ENCODE measurements around the gene COX7A2L.
"Not testable (repeated sequence)": the region's sequence is repeated elsewhere in the genome, so short reads cannot be mapped to it uniquely, and the experiment has no call there.

The COX7A2L gene

DNA sequence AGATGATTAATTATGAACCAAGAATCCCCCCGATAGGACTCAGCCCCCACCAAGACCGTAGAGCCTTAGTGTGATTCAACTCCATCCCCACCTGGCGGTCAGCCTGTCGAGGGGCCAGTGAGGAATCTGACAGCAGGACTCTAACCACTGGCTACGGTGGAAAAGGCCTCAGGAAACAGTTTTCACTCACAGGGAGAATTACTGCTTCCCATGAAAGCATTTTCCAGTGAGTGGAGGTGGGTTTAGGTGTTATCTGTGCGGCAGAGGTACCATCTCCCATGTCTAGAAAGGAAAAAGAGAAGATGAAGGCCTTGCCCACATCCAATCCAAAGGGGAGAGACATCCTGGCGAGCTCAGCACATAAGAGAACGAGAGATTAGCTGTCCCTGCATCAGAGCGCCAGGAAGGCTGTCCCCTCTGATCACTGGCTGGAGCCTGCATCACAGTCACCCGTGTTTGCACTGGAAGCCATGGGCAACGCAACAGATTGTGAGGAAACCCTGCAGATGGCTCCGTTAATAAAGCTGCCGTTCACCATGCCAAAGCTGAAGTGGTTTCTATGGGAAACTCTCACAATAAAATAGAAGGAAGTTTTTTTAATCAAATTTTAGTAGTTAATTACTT lies 22.3 kb downstream of the COX7A2L start:
- TF ChIP-seq CTCF (IDR thresholded peaks at IDR 0.05; ENCODE audit: low read depth, low read length, missing control alignments), result no peak
- H3K4me3 ChIP-seq (ENCODE audit: low read depth, low read length), result no peak overlapping the region
- in situ Hi-C loops (cut with HindIII; ENCODE audit: low sequenced_read_pairs), result no loop called here
- no peak for DNase-seq (ENCODE audit: low read depth)

DNA sequence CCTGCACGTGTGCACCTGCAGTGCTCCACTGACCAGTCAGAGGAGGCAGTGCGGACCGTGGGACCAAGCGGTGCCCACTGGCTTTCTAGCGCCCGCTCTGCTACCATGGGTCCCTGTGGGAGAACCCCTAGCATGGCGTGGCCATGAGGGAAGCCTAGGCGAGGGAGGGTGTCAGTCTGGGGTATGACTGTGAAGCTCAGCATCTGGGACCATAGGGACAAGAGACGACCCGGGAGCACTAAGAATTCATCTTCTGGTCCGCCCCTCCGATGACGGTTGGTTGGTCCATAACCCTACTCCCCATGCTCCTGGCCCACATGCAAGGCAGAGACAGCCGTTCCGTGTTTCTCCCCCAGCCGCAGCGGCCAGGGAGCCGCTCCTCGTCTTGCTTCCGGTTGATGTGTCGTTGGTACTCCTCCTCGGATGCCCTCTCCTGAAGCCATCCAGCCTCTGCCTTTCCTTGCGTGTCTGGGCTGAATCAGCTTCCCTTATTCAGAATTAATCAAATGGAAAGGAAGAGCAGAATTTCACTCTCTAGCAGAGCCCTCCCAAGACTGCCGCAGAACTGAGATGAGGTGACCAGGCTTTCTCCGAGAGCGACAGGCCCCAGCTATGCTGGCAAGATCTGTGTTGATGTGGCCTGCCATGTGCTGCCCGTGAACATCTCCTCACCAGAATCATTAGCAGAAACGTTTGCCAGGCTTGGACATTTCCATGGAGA lies 23.0 kb downstream of the COX7A2L start:
- H3K4me3 ChIP-seq (ENCODE audit: low read depth, low read length), result no peak overlapping the region
- no peak for DNase-seq (ENCODE audit: low read depth)
- in situ Hi-C loops (cut with HindIII; ENCODE audit: low sequenced_read_pairs), result no loop called here
- no peak for TF ChIP-seq CTCF (IDR thresholded peaks at IDR 0.05; ENCODE audit: low read depth, low read length, missing control alignments)

DNA sequence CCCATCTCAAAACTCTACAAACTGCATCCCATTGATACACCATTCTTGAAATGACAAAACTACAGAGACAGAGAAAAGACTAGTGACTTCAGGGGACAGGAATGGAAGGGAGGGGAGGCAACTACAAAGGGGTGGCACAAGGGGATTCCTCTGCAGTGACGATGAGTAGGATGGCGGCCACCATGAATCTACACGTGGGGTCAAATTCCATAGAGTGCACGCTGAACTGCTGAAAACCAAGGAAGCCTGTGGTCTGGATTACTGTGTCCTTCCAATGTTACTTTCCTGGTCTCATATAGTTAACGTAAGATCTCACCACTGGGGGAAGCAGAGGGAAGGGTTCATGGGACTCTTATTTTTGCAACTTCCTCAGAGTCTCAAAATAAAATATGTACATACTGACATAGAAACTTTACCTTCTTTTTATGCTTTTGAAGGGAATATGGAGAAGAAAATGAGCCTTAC lies 23.6 kb downstream of the COX7A2L start:
- DNase-seq (ENCODE audit: low read depth), result no peak
- no peak overlapping the region for H3K4me3 ChIP-seq (ENCODE audit: low read depth, low read length)
- TF ChIP-seq CTCF (IDR thresholded peaks at IDR 0.05; ENCODE audit: low read depth, low read length, missing control alignments), result no peak
- in situ Hi-C loops (cut with HindIII; ENCODE audit: low sequenced_read_pairs), result no loop called here

DNA sequence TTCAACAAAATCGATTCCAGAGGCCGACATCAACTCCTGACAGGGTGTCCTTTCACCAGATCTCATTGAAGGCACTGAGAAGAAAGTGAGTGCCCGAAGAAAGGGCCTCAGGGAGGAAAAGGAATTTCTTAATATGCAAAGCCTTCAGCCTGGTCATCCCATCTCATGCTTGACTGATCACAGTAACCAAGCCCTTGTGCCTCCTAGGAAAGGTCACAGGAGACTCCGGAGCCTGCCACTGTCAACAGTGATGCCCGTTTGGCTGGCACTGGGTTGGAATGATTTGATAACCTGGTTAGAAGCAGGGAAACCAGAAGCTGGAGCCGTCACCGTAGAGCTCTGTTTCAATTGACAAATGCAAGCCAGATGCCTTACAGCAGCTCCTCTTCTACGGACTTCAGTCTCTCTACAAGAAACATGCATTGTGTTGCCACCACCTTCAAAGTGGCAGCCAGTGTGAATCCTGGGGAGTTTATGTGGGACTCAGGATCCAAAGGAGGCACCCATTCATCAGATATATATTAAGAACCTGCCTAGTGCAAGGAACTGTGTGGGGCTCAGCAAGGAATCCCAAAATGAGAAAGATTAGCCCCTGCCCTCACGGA lies 24.6 kb downstream of the COX7A2L start:
- TF ChIP-seq CTCF (IDR thresholded peaks at IDR 0.05; ENCODE audit: low read depth, low read length, missing control alignments), result no peak
- in situ Hi-C loops (cut with HindIII; ENCODE audit: low sequenced_read_pairs), result no loop called here
- no peak for DNase-seq (ENCODE audit: low read depth)
- no peak overlapping the region for H3K4me3 ChIP-seq (ENCODE audit: low read depth, low read length)

DNA sequence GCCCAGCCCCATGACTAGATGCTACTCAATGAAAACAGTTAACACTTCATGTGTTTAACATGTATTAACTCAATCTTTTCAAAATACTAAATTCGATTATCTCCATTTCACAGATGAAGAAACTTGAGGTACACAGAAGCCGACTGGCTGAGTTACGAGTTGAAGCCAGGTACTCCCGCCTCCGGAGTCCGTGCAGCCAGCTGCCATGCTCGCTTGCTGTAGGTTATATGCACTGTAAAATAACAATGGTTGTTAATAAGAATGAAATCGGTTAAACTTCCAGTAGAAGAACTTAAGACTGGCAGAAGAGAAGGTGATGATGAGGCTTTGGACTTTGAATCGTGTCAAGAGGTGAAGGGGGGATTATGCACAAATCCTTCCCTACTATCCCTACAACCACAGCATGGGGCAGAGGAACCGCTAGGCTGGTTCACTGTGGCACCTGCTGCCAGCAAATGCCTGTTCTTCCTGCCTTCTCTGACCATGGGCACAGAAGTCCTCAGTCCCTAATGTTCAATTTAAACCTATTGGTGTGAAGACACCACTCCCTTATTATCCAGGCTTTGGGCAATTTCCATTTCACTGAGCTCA lies 25.4 kb downstream of the COX7A2L start:
- no peak overlapping the region for H3K4me3 ChIP-seq (ENCODE audit: low read depth, low read length)
- DNase-seq (ENCODE audit: low read depth), result no peak
- in situ Hi-C loops (cut with HindIII; ENCODE audit: low sequenced_read_pairs), result no loop called here
- TF ChIP-seq CTCF (IDR thresholded peaks at IDR 0.05; ENCODE audit: low read depth, low read length, missing control alignments), result no peak

DNA sequence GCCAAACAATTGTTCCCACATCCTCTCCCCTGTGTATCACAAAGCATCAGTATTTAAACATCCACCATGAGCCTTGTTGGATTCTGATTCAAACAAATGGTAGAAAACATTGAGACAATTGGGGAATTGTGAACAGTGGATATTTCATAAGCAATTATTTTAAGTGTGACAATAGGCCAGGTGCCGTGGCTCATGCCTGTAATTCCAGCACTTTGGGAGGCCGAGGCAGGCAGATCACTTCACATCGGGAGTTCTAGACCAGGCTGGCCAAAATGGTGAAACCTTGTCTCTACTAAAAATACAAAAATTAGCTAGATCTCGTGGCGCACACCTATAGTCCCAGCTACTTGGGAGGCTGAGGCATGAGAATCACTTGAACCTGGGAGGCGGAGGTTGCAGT lies 26.2 kb downstream of the COX7A2L start:
- in situ Hi-C loops (cut with HindIII; ENCODE audit: low sequenced_read_pairs); DNase-seq (ENCODE audit: low read depth); H3K4me3 ChIP-seq (ENCODE audit: low read depth, low read length): not testable (repeated sequence)

Measured in astrocyte of the cerebellum (primary cell).